AG08395 (cell line): ENCODE results near the gene VWA7.

Source experiments
- DNase-seq: peaks from one replicate; pipeline ENCODE4 v3.0.0; 2012; ENCODE audit warnings: mixed read lengths, low spot score

VWA7 gene

GRCh38 chr6:31778999-31779885 lies 2.1 kb upstream of the VWA7 start:
- no peak for DNase-seq

GRCh38 chr6:31778193-31778592 lies 1.1 kb upstream of the VWA7 start:
- no peak for DNase-seq

GRCh38 chr6:31777667-31778050 lies 531 bp upstream of the VWA7 start:
- DNase-seq, result no peak

- DNase-seq, result no peak
Observed at GRCh38 chr6:31776485-31776988, 591 bp downstream of the VWA7 start.

GRCh38 chr6:31775633-31776484 lies 1.3 kb downstream of the VWA7 start:
- DNase-seq, result no peak

- no peak for DNase-seq
Observed at GRCh38 chr6:31775184-31775583, 1.9 kb downstream of the VWA7 start.

GRCh38 chr6:31771992-31772358 lies 5.2 kb downstream of the VWA7 start:
- no peak for DNase-seq

GRCh38 chr6:31770860-31771259 lies 6.3 kb downstream of the VWA7 start:
- DNase-seq, result no peak

GRCh38 chr6:31769684-31770371 lies 7.3 kb downstream of the VWA7 start:
- peak; percentile 82 for DNase-seq

GRCh38 chr6:31768363-31769257 lies 8.5 kb downstream of the VWA7 start:
- no peak for DNase-seq

- no peak for DNase-seq
Observed at GRCh38 chr6:31767096-31767645, 10.0 kb downstream of the VWA7 start.

GRCh38 chr6:31765910-31766794 lies 11.0 kb downstream of the VWA7 start:
- DNase-seq, result peak; percentile 53

- DNase-seq, result no peak
Observed at GRCh38 chr6:31765559-31765909, 11.6 kb downstream of the VWA7 start.

- DNase-seq, result no peak
Observed at GRCh38 chr6:31764198-31764597, 12.9 kb downstream of the VWA7 start.

- peak; percentile 94 for DNase-seq
Observed at GRCh38 chr6:31763619-31763940, 13.5 kb downstream of the VWA7 start.

- no peak for DNase-seq
Observed at GRCh38 chr6:31762878-31763618, 14.1 kb downstream of the VWA7 start.

- DNase-seq, result no peak
Observed at GRCh38 chr6:31762356-31762755, 14.8 kb downstream of the VWA7 start, which contains the start of gene SAPCD1. Gene SAPCD1, plus strand, starts transcription at chr6:31762656. Its CDS starts 399 bp downstream, at chr6:31763055.

GRCh38 chr6:31761343-31761742 lies 15.8 kb downstream of the VWA7 start:
- DNase-seq, result no peak

GRCh38 chr6:31760790-31761189 lies 16.3 kb downstream of the VWA7 start:
- DNase-seq, result no peak
